ENCODE results near the gene CSTB. TPM values are rescaled to one million over a fixed set of nuclear protein-coding genes. Genes with fewer than 3 reads are reported as not detected.

The CSTB gene
- total RNA-seq, 2 experiments from 2014 or later: 29.9 to 30.9 TPM

- Mint-ChIP-seq H3K27ac (no peak overlapping the region), H3K27me3 (no peaks in the 10 kb centered on the region), H3K9me3 (ENCODE audit: low read depth) (peaks cover 3% of the 10 kb centered on the region), H3K36me3 (ENCODE audit: low read depth) (peaks cover 5% of the 10 kb centered on the region), H3K4me1 (peaks cover 4% of the 10 kb centered on the region), H3K4me3 (no peak overlapping the region)
- CTCF ChIA-PET: interaction anchor here (0.6 kb wide), 1 partner anchor 1322 kb away, joined by 4 read pairs; no protein-coding TSS in a partner anchor
- ATAC-seq (no peak), DNase-seq (no peak)
- intact Hi-C loops (cut with DNase I, micrococcal nuclease): loop anchor here in 1 of 2 experiments (10.0 kb wide), 1 partner anchor 268 kb away; no protein-coding TSS in a partner anchor
- POLR2A ChIA-PET: no interaction called here
Observed at GRCh38 chr21:43816611-43817071, 40.5 kb upstream of the CSTB start.

DNA sequence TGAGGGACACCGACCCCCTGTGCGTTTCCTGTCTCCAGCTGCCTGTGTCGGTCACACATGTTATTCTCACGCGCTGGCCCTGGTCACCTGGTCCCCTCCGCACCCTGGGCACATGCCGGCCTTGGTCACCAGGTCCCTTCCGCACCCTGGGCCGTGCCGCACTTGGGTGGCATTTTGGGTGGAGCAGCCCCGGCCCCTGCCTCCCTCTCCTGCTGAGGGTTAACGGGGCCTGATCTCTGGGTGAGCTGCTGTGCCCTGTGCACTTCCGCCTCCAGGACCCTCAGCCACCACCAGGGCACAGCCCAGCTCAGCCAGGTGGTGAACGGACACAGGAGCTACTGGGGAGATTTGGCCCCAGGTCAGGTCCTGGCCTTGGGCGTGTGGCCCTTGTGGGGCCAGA lies 39.9 kb upstream of the CSTB start:
- intact Hi-C loops (cut with DNase I, micrococcal nuclease): loop anchor here in 1 of 2 experiments (10.0 kb wide), 1 partner anchor 269 kb away; no protein-coding TSS in a partner anchor
- no peak overlapping the region for H3K4me3 Mint-ChIP-seq
- no peak for ATAC-seq
- peaks cover 5% of the 10 kb centered on the region for H3K36me3 Mint-ChIP-seq (ENCODE audit: low read depth)
- H3K27ac Mint-ChIP-seq: no peak overlapping the region
- POLR2A ChIA-PET: no interaction called here
- H3K4me1 Mint-ChIP-seq: peaks cover 4% of the 10 kb centered on the region
- CTCF ChIA-PET: interaction anchor here (0.6 kb wide), 1 partner anchor 1323 kb away, joined by 4 read pairs; no protein-coding TSS in a partner anchor
- no peak for DNase-seq
- no peaks in the 10 kb centered on the region for H3K27me3 Mint-ChIP-seq
- H3K9me3 Mint-ChIP-seq (ENCODE audit: low read depth): peaks cover 3% of the 10 kb centered on the region

- intact Hi-C loops (cut with DNase I, micrococcal nuclease): loop anchor here in 1 of 2 experiments (10.0 kb wide), 1 partner anchor 270 kb away; no protein-coding TSS in a partner anchor
Observed at GRCh38 chr21:43815107-43815613, 39.1 kb upstream of the CSTB start.

GRCh38 chr21:43814215-43815106 lies 38.4 kb upstream of the CSTB start:
- intact Hi-C loops (cut with DNase I, micrococcal nuclease): loop anchor here (5.0 to 10.0 kb wide), 4 partner anchors 43 to 270 kb away; no protein-coding TSS in a partner anchor
- peaks cover 7% of the 10 kb centered on the region for H3K4me1 Mint-ChIP-seq
- no peak overlapping the region for H3K4me3 Mint-ChIP-seq
- POLR2A ChIA-PET: no interaction called here
- CTCF ChIA-PET: interaction anchor here (0.5 to 1.8 kb wide), 3 partner anchors 123 to 515 kb away, joined by 3 to 6 read pairs (median 6); no protein-coding TSS in a partner anchor
- H3K27me3 Mint-ChIP-seq: no peaks in the 10 kb centered on the region
- H3K36me3 Mint-ChIP-seq (ENCODE audit: low read depth): peaks cover 5% of the 10 kb centered on the region
- ATAC-seq: no peak
- no peak overlapping the region for H3K27ac Mint-ChIP-seq
- H3K9me3 Mint-ChIP-seq (ENCODE audit: low read depth): peaks cover 3% of the 10 kb centered on the region
- no peak for DNase-seq

More at GRCh38 chr21:43815107-43815613, 39.1 kb upstream of the CSTB start:
- Mint-ChIP-seq H3K4me1 (peaks cover 7% of the 10 kb centered on the region), H3K27me3 (no peaks in the 10 kb centered on the region), H3K36me3 (ENCODE audit: low read depth) (peaks cover 5% of the 10 kb centered on the region), H3K4me3 (no peak overlapping the region), H3K27ac (no peak overlapping the region), H3K9me3 (ENCODE audit: low read depth) (peaks cover 3% of the 10 kb centered on the region)
- peak; percentile 41 for DNase-seq
- no peak for ATAC-seq
- ChIA-PET CTCF (no interaction called here), POLR2A (no interaction called here)

- Mint-ChIP-seq H3K4me3 (no peak overlapping the region), H3K4me1 (peaks cover 7% of the 10 kb centered on the region), H3K9me3 (ENCODE audit: low read depth) (peaks cover under 1% of the 10 kb centered on the region), H3K27ac (no peak overlapping the region), H3K36me3 (ENCODE audit: low read depth) (peaks cover 4% of the 10 kb centered on the region), H3K27me3 (no peaks in the 10 kb centered on the region)
- DNase-seq: no peak
- intact Hi-C loops (cut with DNase I, micrococcal nuclease): loop anchor here (5.0 to 10.0 kb wide), 4 partner anchors 44 to 271 kb away; no protein-coding TSS in a partner anchor
- ChIA-PET CTCF (interaction anchor here (1.1 to 1.8 kb wide), 2 partner anchors 124 to 126 kb away, joined by 6 read pairs; no protein-coding TSS in a partner anchor), POLR2A (no interaction called here)
- ATAC-seq: no peak
Observed at GRCh38 chr21:43813656-43813980, 37.5 kb upstream of the CSTB start.

DNA sequence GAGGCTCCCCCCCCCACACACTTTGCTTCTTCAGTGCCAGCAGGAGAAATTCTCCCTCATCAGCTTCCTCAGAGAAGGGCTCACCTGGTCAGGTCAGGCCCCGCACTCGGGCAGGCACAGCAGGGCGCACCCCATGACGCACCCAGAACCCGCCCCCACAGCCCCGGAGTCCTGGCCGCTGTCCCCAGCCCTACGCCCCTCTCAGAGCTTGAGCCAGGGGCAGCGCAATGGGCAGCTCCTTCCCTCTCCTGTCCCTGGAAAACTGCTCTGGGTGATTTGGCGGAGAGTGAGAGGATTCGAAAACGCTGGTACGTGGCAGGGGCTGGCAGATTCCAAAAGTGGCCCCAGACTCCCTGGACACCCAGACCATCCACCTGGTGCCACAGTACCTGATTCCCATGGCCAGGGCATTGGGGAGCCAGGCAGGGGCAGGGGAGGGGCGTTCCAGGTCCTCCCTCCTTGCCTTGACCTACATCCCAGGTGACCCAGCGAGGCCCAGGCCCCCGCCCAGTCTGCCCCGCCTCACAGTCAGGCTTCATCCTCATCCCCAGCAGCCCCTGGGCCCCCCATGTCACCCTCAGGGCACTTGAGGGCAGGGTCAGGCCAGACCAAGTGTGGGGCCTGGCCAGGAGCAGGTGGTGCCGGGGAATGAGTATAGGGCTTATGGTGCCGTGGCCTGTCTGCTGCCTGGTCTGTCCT lies 37.0 kb upstream of the CSTB start:
- DNase-seq (no peak), ATAC-seq (no peak)
- ChIA-PET POLR2A (no interaction called here), CTCF (interaction anchor here (1.8 kb wide), 1 partner anchor 125 kb away, joined by 6 read pairs; no protein-coding TSS in a partner anchor)
- Mint-ChIP-seq H3K4me1 (peaks cover 7% of the 10 kb centered on the region), H3K36me3 (ENCODE audit: low read depth) (peaks cover 2% of the 10 kb centered on the region), H3K4me3 (no peak overlapping the region), H3K27ac (no peak overlapping the region), H3K27me3 (no peaks in the 10 kb centered on the region), H3K9me3 (ENCODE audit: low read depth) (no peaks in the 10 kb centered on the region)
- intact Hi-C loops (cut with DNase I, micrococcal nuclease): loop anchor here (5.0 to 10.0 kb wide), 4 partner anchors 44 to 272 kb away; no protein-coding TSS in a partner anchor

DNA sequence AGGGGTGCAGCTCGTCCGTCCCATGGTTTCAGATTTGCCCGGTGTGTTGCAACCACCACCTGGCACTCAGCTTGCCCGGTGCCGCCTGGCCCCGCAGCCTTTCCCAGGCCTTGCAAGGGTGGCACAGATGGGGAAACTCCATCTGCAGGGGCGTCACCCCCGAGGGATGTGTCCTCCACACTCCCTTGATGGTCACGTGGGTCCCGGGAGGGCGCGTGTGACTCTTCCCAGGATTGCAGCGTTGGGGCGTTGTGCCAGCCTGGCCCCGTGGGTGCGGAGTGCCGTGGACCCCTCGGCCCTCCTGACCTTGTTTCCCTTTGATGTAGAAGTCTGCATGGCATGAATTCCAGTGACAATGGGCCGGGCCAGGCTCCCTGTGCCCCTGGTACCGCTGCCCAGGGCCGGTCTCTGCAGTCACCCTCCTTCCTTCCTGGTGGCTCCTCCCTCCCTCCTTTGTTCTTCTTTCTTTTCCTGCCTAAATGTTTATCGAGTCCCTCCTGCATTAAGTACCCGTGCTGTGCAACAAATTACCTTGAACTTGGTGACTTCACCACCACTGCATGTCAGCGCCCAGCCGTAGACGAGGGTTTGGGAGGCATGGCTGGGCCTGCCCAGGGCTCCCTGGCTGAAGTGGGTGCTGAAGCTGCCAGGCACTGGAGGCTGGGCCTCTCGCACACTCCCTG lies 36.2 kb upstream of the CSTB start:
- POLR2A ChIA-PET: no interaction called here
- Mint-ChIP-seq H3K27me3 (no peaks in the 10 kb centered on the region), H3K4me3 (no peak overlapping the region), H3K27ac (no peak overlapping the region), H3K4me1 (peaks cover 7% of the 10 kb centered on the region), H3K9me3 (ENCODE audit: low read depth) (no peaks in the 10 kb centered on the region), H3K36me3 (ENCODE audit: low read depth) (peaks cover 2% of the 10 kb centered on the region)
- CTCF ChIA-PET: interaction anchor here (0.9 to 1.9 kb wide), 2 partner anchors 106 to 126 kb away, joined by 3 to 9 read pairs; no protein-coding TSS in a partner anchor
- ATAC-seq: no peak
- DNase-seq: no peak
- intact Hi-C loops (cut with DNase I, micrococcal nuclease): loop anchor here (5.0 to 10.0 kb wide), 4 partner anchors 45 to 273 kb away; no protein-coding TSS in a partner anchor

- ChIA-PET POLR2A (interaction anchor here (0.6 kb wide), 1 partner anchor 200 kb away, joined by 4 read pairs; the partner anchor contains the start of gene TRAPPC10), CTCF (interaction anchor here (0.9 to 1.9 kb wide), 4 partner anchors 21 to 165 kb away, joined by 3 to 9 read pairs (median 4); no protein-coding TSS in a partner anchor)
- no peak for ATAC-seq
- Mint-ChIP-seq H3K36me3 (ENCODE audit: low read depth) (peaks cover 2% of the 10 kb centered on the region), H3K27ac (no peak overlapping the region), H3K9me3 (ENCODE audit: low read depth) (no peaks in the 10 kb centered on the region), H3K4me1 (peaks cover 7% of the 10 kb centered on the region), H3K4me3 (no peak overlapping the region), H3K27me3 (no peaks in the 10 kb centered on the region)
- intact Hi-C loops (cut with DNase I, micrococcal nuclease): loop anchor here (1.0 to 10.0 kb wide), 6 partner anchors 46 to 273 kb away; no protein-coding TSS in a partner anchor
- no peak for DNase-seq
Observed at GRCh38 chr21:43811262-43812105, 35.4 kb upstream of the CSTB start.

- H3K9me3 Mint-ChIP-seq (ENCODE audit: low read depth): no peaks in the 10 kb centered on the region
- peak; percentile 97 for DNase-seq
- peak overlapping the region; percentile 42 for H3K27ac Mint-ChIP-seq
- intact Hi-C loops (cut with DNase I, micrococcal nuclease): loop anchor here (1.0 to 10.0 kb wide), 7 partner anchors 47 to 274 kb away; no protein-coding TSS in a partner anchor
- H3K36me3 Mint-ChIP-seq (ENCODE audit: low read depth): peaks cover 2% of the 10 kb centered on the region
- no peaks in the 10 kb centered on the region for H3K27me3 Mint-ChIP-seq
- ChIA-PET CTCF (interaction anchor here (0.5 to 1.9 kb wide), 5 partner anchors 20 to 166 kb away, joined by 3 to 9 read pairs (median 4); no protein-coding TSS in a partner anchor), POLR2A (interaction anchor here (0.5 to 0.6 kb wide), 2 partner anchors 165 to 201 kb away, joined by 3 to 4 read pairs; partner anchors contain the start of gene TRAPPC10)
- peak; percentile 96 for ATAC-seq
- H3K4me3 Mint-ChIP-seq: no peak overlapping the region
- H3K4me1 Mint-ChIP-seq: peaks cover 6% of the 10 kb centered on the region
Observed at GRCh38 chr21:43810505-43811261, 34.6 kb upstream of the CSTB start.
